Esophagus squamous epithelium (tissue), 4 donors: ENCODE data around the gene KRTAP5-11.

ENCODE experiments used
- POLR2A ChIP-seq, 4 donors: fragments of 450-650 bp; IDR thresholded peaks; one replicate each; pipeline ENCODE4 v1.6.1; 2017; ENCODE audit warnings: antibody characterized with exemption in 4 of 4, mild to moderate bottlenecking in 4 of 4, moderate library complexity in 3 of 4
- TF ChIP-seq, protein P1 (sequence below), 6 experiments: fragments of 450-650 bp in 4 of 6; fragments of 200-600 bp in 2 of 6; sonication (generic) in 2 of 6; IDR thresholded peaks; one replicate each; pipeline ENCODE4 v1.5.1; 2016 to 2019; ENCODE audit warnings: antibody characterized with exemption in 6 of 6, mild to moderate bottlenecking in 4 of 6, moderate library complexity in 4 of 6

GRCh38 chr11:71555508-71555907, 27.2 kb downstream of the KRTAP5-11 start:
- TF ChIP-seq, protein P1, sequence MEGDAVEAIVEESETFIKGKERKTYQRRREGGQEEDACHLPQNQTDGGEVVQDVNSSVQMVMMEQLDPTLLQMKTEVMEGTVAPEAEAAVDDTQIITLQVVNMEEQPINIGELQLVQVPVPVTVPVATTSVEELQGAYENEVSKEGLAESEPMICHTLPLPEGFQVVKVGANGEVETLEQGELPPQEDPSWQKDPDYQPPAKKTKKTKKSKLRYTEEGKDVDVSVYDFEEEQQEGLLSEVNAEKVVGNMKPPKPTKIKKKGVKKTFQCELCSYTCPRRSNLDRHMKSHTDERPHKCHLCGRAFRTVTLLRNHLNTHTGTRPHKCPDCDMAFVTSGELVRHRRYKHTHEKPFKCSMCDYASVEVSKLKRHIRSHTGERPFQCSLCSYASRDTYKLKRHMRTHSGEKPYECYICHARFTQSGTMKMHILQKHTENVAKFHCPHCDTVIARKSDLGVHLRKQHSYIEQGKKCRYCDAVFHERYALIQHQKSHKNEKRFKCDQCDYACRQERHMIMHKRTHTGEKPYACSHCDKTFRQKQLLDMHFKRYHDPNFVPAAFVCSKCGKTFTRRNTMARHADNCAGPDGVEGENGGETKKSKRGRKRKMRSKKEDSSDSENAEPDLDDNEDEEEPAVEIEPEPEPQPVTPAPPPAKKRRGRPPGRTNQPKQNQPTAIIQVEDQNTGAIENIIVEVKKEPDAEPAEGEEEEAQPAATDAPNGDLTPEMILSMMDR (IDR thresholded peaks at IDR 0.05) = no peak
- no peak for TF ChIP-seq POLR2A (IDR thresholded peaks at IDR 0.05)
